Mucosa of descending colon (tissue), 3 donors: ENCODE data around the gene C16orf46. TPM values are rescaled to one million over a fixed set of nuclear protein-coding genes. Genes with fewer than 3 reads are reported as not detected.
"Not testable (repeated sequence)": the region's sequence is repeated elsewhere in the genome, so short reads cannot be mapped to it uniquely, and the experiment has no call there.

Source experiments
- ATAC-seq: fragments of 200-7000 bp; cut with Tn5 transposase; one replicate; pipeline ENCODE4 v1.9.1; 2020; ENCODE audit warnings: mild to moderate bottlenecking, moderate library complexity
- DNase-seq, 3 donors: peaks; one replicate each; pipeline ENCODE4 v3.0.0-alpha.2; 2020
- H3K36me3 ChIP-seq: fragments of 200-600 bp; one replicate; pipeline ENCODE4 v1.8.0; 2021; ENCODE audit warnings: low read depth, mild to moderate bottlenecking
- H3K4me1 ChIP-seq: fragments of 200-600 bp; one replicate; pipeline ENCODE4 v1.8.0; 2021; ENCODE audit warnings: low read depth, mild to moderate bottlenecking
- H3K4me3 ChIP-seq: fragments of 200-600 bp; one replicate; pipeline ENCODE4 v1.8.0; 2021; ENCODE audit warnings: mild to moderate bottlenecking
- H3K9me3 ChIP-seq: fragments of 200-600 bp; one replicate; pipeline ENCODE4 v1.8.0; 2021; ENCODE audit warnings: mild to moderate bottlenecking
- intact Hi-C, 2 donors: fragments of 100-400 bp; cut with DNase I in 1 of 2; cut with micrococcal nuclease in 1 of 2; formaldehyde crosslinking; loops; one replicate each; pipeline versions ENCODE4 v1.11.0 to v1.11.1; 2022; cut with DNase I, micrococcal nuclease
- total RNA-seq, 3 donors: library from RNA; stranded (reverse); fragmentation: NEBNext Ultra II Directional in 2 of 3; extraction: Animal tissue kit (Norgen Biotek cat#: 25700) in 2 of 3; gene quantifications; one replicate each; pipeline versions ENCODE4 v1.2.1 to v1.2.4, GENCODE V29; 2021 to 2023
- TF ChIP-seq, protein P1 (sequence below): fragments of 200-600 bp; IDR thresholded peaks from one replicate; pipeline ENCODE4 v1.8.0; 2022; ENCODE audit warnings: antibody characterized with exemption, mild to moderate bottlenecking
- donor health status: DM: no; HTN: no; CAD: no; lungs with moderate emphysema.
- donor health status: DM: no; HTN: no; CAD: no.
- donor health status: DM: no; HTN: yes; CAD: no.

C16orf46 gene
- total RNA-seq, 3 donors from 2014 or later: 0.39 to 1.6 (median 0.58) TPM

GRCh38 chr16:81112453-81112852 lies 35.4 kb upstream of the C16orf46 start:
- ATAC-seq: no peak
- DNase-seq: no peak
- H3K36me3 ChIP-seq: no peaks in the 10 kb centered on the region
- no peak overlapping the region for H3K4me3 ChIP-seq
- H3K4me1 ChIP-seq: no peaks in the 10 kb centered on the region
- TF ChIP-seq, protein P1, sequence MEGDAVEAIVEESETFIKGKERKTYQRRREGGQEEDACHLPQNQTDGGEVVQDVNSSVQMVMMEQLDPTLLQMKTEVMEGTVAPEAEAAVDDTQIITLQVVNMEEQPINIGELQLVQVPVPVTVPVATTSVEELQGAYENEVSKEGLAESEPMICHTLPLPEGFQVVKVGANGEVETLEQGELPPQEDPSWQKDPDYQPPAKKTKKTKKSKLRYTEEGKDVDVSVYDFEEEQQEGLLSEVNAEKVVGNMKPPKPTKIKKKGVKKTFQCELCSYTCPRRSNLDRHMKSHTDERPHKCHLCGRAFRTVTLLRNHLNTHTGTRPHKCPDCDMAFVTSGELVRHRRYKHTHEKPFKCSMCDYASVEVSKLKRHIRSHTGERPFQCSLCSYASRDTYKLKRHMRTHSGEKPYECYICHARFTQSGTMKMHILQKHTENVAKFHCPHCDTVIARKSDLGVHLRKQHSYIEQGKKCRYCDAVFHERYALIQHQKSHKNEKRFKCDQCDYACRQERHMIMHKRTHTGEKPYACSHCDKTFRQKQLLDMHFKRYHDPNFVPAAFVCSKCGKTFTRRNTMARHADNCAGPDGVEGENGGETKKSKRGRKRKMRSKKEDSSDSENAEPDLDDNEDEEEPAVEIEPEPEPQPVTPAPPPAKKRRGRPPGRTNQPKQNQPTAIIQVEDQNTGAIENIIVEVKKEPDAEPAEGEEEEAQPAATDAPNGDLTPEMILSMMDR: no peak
- intact Hi-C loops: no loop called here
- no peaks in the 10 kb centered on the region for H3K9me3 ChIP-seq

- H3K36me3 ChIP-seq, H3K4me3 ChIP-seq, ATAC-seq, DNase-seq, intact Hi-C loops, H3K9me3 ChIP-seq, H3K4me1 ChIP-seq: not testable (repeated sequence)
Measured at GRCh38 chr16:81109274-81109673, 32.2 kb upstream of the C16orf46 start.

- Histone ChIP-seq H3K4me1 (no peaks in the 10 kb centered on the region), H3K36me3 (no peaks in the 10 kb centered on the region), H3K9me3 (no peaks in the 10 kb centered on the region), H3K4me3 (no peak overlapping the region)
- intact Hi-C loops: no loop called here
- DNase-seq (no peak), ATAC-seq (no peak)
- TF ChIP-seq, protein P1: no peak
Measured at GRCh38 chr16:81107511-81107910, 30.5 kb upstream of the C16orf46 start.

GRCh38 chr16:81106826-81107503 lies 29.9 kb upstream of the C16orf46 start:
- Histone ChIP-seq H3K4me1 (no peaks in the 10 kb centered on the region), H3K4me3 (no peak overlapping the region), H3K9me3 (no peaks in the 10 kb centered on the region), H3K36me3 (no peaks in the 10 kb centered on the region)
- TF ChIP-seq, protein P1: no peak
- intact Hi-C loops: no loop called here
- DNase-seq (no peak), ATAC-seq (peak; percentile 58)

DNA sequence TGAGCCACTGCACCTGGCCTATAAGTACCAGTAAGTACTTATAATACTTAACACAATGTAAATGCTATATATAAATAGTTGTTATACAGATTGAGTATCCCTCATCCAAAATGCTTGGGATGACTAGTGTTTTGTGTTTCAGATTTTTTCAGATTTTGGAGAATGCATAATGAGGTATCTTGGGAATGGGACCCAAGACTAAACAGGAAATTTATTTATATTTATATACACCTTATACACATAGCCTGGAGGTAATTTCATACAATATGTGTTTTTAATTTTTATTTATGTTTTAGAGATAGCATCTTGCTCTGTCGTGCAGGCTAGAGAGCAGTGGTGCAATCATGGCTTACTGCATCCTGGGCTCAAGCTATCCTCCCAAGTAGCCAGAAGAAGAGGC lies 28.9 kb upstream of the C16orf46 start:
- intact Hi-C loops: no loop called here
- TF ChIP-seq, protein P1: no peak
- ATAC-seq (no peak), DNase-seq (no peak)
- Histone ChIP-seq H3K36me3 (no peaks in the 10 kb centered on the region), H3K4me1 (no peaks in the 10 kb centered on the region), H3K4me3 (no peak overlapping the region), H3K9me3 (no peaks in the 10 kb centered on the region)

- intact Hi-C loops: no loop called here
- Histone ChIP-seq H3K4me3 (no peak overlapping the region), H3K36me3 (no peaks in the 10 kb centered on the region), H3K4me1 (peaks cover 5% of the 10 kb centered on the region), H3K9me3 (no peaks in the 10 kb centered on the region)
- ATAC-seq: no peak
- DNase-seq: no peak
- TF ChIP-seq, protein P1: no peak
Measured at GRCh38 chr16:81101702-81102101, 24.7 kb upstream of the C16orf46 start.
